Measurements from ENCODE around the gene UTP25. TPM values are rescaled to one million over a fixed set of nuclear protein-coding genes. Genes with fewer than 3 reads are reported as not detected.
"Not testable (repeated sequence)": the region's sequence is repeated elsewhere in the genome, so short reads cannot be mapped to it uniquely, and the experiment has no call there.

The UTP25 gene
- polyA plus RNA-seq, 1 experiment: 6.8 TPM

DNA sequence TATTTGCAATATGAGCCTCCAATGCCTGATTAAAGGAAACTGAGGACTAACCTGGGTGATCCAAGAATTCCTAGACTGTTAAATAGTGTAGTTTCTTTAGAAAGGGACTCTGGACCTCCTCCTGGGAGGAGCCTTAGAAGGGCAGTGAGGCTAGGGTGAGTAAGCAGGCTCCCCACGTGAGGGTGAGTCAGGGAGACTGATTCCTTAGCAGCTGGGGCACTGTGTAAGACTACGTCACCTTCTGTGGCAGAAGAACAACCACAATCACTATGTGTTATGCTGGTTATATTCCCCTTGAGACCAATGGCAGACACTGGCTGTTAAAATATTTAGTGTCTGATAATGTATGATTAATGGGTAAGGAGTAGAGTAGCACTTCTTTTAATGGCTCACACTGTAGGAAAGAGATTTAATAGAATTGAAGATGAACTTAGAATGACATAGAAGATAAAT is 56.9 kb downstream of the UTP25 start:
- ChIA-PET CTCF (interaction anchor here (0.9 kb wide), 2 partner anchors 10 to 35 kb away, joined by 3 read pairs; no protein-coding TSS in a partner anchor), POLR2A (no interaction called here)
- Histone ChIP-seq H3K36me3 (ENCODE audit: control insufficient read depth, insufficient read depth, low read length) (no peaks in the 10 kb centered on the region), H3K27me3 (ENCODE audit: control insufficient read depth, insufficient read depth, low read length) (no peaks in the 10 kb centered on the region), H3K4me3 (ENCODE audit: low read depth, low read length) (no peak overlapping the region)
- peak; percentile 94 for DNase-seq (ENCODE audit: low read depth)
- TF ChIP-seq, protein P1, sequence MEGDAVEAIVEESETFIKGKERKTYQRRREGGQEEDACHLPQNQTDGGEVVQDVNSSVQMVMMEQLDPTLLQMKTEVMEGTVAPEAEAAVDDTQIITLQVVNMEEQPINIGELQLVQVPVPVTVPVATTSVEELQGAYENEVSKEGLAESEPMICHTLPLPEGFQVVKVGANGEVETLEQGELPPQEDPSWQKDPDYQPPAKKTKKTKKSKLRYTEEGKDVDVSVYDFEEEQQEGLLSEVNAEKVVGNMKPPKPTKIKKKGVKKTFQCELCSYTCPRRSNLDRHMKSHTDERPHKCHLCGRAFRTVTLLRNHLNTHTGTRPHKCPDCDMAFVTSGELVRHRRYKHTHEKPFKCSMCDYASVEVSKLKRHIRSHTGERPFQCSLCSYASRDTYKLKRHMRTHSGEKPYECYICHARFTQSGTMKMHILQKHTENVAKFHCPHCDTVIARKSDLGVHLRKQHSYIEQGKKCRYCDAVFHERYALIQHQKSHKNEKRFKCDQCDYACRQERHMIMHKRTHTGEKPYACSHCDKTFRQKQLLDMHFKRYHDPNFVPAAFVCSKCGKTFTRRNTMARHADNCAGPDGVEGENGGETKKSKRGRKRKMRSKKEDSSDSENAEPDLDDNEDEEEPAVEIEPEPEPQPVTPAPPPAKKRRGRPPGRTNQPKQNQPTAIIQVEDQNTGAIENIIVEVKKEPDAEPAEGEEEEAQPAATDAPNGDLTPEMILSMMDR (IDR thresholded peaks at IDR 0.05; ENCODE audit: insufficient read depth, low read depth, low read length): no peak

DNA sequence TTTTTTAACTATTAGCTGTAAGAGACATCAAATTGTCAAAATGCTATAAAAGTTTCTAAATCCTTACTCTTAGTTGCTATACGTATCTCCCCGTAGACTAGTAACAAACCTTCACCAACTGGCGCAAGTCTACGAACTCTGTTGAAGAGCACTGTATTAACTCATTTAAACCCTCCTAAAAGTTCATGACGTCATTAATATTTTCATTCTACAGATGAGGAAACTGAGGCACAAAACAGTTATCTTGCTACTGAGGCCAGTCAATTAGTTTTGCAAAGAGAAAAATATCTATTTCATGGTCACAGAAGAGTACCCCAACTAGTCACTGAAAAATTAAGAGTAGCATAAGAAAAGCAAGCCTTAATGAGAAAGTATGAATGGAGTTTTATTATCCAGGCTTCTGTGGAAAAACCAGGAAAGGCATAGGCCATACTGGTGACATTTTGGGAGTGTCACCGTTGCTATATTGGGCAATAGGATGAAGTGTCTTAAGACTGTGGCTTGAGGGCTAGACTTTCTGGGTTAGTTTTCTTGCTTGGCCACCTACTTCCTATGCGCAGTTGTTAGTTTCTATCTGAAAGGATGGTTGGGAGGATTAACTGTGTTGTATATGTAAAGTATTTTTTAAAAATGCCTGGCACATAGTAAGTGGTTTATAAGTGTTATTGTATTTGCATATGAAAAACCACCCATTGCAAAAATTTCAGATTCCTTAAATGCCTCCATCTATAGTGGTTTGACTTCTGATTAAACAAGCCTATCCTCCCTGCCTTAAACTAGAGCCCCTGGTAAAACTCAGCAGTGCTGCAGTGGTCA is 57.8 kb downstream of the UTP25 start:
- POLR2A ChIA-PET: no interaction called here
- no peak for DNase-seq (ENCODE audit: low read depth)
- no peaks in the 10 kb centered on the region for H3K27me3 ChIP-seq (ENCODE audit: control insufficient read depth, insufficient read depth, low read length)
- CTCF ChIA-PET: interaction anchor here (0.6 to 1.0 kb wide), 4 partner anchors 9 to 1142 kb away, joined by 3 read pairs; no protein-coding TSS in a partner anchor
- TF ChIP-seq, protein P1 (IDR thresholded peaks at IDR 0.05; ENCODE audit: insufficient read depth, low read depth, low read length): no peak
- H3K36me3 ChIP-seq (ENCODE audit: control insufficient read depth, insufficient read depth, low read length): no peaks in the 10 kb centered on the region
- H3K4me3 ChIP-seq (ENCODE audit: low read depth, low read length): no peak overlapping the region

DNA sequence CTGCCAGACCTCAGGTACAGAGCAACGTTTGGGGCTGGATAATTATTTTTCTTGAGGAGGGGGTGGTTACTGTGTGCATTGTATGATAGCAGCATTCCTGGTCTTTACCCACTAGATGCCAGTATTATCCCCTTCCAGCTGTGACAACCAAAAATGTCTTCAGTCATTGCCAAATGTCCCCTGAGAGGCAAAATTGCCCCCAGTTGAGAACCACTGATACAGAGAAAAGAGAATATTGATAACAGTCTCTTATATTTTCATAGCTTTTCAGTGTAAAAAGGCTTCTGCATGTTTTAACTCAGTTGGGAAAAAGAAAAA is 58.4 kb downstream of the UTP25 start:
- no peak overlapping the region for H3K4me3 ChIP-seq (ENCODE audit: low read depth, low read length)
- H3K27me3 ChIP-seq (ENCODE audit: control insufficient read depth, insufficient read depth, low read length): no peaks in the 10 kb centered on the region
- TF ChIP-seq, protein P1 (IDR thresholded peaks at IDR 0.05; ENCODE audit: insufficient read depth, low read depth, low read length): 0 out of 2 replicates have a peak, but pooled peaks have one; percentile 4
- ChIA-PET POLR2A (no interaction called here), CTCF (interaction anchor here (1.0 to 1.2 kb wide), 2 partner anchors 15 to 63 kb away, joined by 3 read pairs; no protein-coding TSS in a partner anchor)
- no peaks in the 10 kb centered on the region for H3K36me3 ChIP-seq (ENCODE audit: control insufficient read depth, insufficient read depth, low read length)
- no peak for DNase-seq (ENCODE audit: low read depth)

DNA sequence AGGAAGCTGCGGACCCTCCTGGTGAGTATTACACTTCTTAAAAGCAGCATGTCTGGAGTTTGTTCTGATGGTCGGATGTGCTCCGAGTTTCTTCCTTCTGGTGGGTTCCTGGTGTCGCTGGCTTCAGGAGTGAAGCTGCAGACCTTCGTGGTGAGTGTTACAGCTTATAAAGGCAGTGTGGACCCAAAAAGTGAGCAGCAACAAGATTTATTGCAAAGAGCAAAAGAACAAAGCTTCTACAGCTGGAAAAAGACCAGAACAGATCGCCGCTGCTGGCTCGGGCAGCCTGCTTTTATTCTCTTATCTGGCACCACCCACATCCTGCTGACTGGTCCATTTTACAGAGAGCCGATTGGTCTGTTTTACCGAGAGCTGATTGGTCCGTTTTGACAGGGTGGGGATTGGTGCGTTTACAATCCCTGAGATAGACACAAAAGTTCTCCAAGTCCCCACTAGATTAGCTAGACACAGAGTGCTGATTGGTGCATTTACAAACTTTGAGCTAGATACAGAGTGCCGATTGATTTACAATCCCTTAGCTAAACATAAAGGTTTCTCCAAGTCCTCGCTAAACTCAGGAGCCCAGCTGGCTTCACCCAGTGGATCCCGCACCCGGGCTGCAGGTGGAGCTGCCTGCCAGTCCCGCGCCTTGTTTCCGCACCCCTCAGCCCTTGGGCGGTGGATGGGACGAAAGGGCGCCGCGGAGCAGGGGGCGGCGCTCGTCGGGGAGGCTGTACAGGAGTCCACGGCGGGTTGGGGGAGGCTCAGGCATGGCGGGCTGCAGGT is 60.7 kb downstream of the UTP25 start:
- H3K4me3 ChIP-seq (ENCODE audit: low read depth, low read length); POLR2A ChIA-PET; DNase-seq (ENCODE audit: low read depth); H3K36me3 ChIP-seq (ENCODE audit: control insufficient read depth, insufficient read depth, low read length); H3K27me3 ChIP-seq (ENCODE audit: control insufficient read depth, insufficient read depth, low read length): not testable (repeated sequence)
- CTCF ChIA-PET: interaction anchor here (0.6 to 1.2 kb wide), 3 partner anchors 12 to 214 kb away, joined by 4 to 5 read pairs (median 4); no protein-coding TSS in a partner anchor

DNA sequence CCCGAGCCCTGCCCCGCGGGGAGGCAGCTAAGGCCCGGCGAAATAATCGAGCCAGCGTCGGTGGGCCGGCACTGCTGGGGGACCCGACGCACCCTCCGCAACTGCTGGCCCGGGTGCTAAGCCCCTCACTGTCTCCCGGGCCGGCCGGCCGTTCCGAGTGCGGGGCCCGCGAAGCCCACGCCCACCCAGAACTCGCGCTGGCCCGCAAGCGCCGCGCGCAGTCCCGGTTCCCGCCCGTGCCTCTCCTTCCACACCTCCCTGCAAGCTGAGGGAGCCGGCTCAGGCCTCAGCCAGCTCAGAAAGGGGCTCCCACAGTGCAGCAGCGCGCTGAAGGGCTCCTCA is 61.3 kb downstream of the UTP25 start:
- ChIA-PET POLR2A (no interaction called here), CTCF (interaction anchor here (0.6 to 0.8 kb wide), 2 partner anchors 11 to 213 kb away, joined by 4 to 5 read pairs; no protein-coding TSS in a partner anchor)
- no peaks in the 10 kb centered on the region for H3K36me3 ChIP-seq (ENCODE audit: control insufficient read depth, insufficient read depth, low read length)
- no peak for DNase-seq (ENCODE audit: low read depth)
- TF ChIP-seq, protein P1 (IDR thresholded peaks at IDR 0.05; ENCODE audit: insufficient read depth, low read depth, low read length): no peak
- no peak overlapping the region for H3K4me3 ChIP-seq (ENCODE audit: low read depth, low read length)
- no peaks in the 10 kb centered on the region for H3K27me3 ChIP-seq (ENCODE audit: control insufficient read depth, insufficient read depth, low read length)
